Stimulated activated CD8-positive, alpha-beta memory T cell treated with anti-CD3 and anti-CD28 coated beads, Interleukin-4, amount 100 ng/mL, for 1 hour (primary cell): ENCODE results near the gene TAP1.
"Not testable (repeated sequence)": the region's sequence is repeated elsewhere in the genome, so short reads cannot be mapped to it uniquely, and the experiment has no call there.

Experiments used
- DNase-seq, 2 donors: peaks; one replicate each; pipeline ENCODE4 v3.0.0-alpha.2; 2020; ENCODE audit warnings: low read depth in 2 of 2, low spot score in 1 of 2

The TAP1 gene, protein sequence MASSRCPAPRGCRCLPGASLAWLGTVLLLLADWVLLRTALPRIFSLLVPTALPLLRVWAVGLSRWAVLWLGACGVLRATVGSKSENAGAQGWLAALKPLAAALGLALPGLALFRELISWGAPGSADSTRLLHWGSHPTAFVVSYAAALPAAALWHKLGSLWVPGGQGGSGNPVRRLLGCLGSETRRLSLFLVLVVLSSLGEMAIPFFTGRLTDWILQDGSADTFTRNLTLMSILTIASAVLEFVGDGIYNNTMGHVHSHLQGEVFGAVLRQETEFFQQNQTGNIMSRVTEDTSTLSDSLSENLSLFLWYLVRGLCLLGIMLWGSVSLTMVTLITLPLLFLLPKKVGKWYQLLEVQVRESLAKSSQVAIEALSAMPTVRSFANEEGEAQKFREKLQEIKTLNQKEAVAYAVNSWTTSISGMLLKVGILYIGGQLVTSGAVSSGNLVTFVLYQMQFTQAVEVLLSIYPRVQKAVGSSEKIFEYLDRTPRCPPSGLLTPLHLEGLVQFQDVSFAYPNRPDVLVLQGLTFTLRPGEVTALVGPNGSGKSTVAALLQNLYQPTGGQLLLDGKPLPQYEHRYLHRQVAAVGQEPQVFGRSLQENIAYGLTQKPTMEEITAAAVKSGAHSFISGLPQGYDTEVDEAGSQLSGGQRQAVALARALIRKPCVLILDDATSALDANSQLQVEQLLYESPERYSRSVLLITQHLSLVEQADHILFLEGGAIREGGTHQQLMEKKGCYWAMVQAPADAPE

DNA sequence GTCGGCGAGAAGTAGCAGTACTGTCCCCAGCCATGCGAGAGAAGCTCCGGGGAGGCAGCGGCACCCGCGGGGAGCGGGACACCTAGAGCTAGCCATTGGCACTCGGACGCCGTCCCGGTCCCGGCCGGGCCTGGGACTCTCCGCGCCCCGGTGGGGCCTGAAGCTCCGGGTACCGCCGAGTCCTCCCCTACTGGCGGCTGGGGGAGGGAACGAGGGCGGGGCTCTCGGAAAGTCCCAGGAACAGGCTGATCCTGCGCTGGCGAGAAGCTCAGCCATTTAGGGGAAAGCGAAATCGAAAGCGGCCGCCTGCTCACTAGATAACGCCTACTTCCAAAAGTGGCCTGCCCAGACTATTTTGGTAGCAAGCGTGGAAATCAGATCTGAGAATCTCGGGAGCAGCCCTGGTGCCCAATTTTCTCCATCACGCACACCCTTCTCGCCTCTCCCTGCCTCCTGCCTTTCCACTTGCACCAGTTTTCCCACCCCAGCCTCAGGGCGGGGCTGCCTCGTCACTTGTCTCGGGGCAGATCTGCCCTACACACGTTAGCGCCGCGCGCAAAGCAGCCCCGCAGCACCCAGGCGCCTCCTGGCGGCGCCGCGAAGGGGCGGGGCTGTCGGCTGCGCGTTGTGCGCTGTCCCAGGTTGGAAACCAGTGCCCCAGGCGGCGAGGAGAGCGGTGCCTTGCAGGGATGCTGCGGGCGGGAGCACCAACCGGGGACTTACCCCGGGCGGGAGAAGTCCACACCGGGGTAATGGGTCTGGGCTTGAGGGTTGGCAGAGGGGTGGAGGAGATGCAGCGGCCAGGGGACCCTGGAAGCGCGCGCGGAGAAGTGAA, at the start of gene TAP1, which contains the start of gene PSMB9:
TSS of gene TAP1 (minus strand) at position 164 of the 835 bp plus-strand sequence. CDS start at position 96, 68 bp downstream.
TSS of gene PSMB9 (plus strand) at position 652 of the 835 bp plus-strand sequence. CDS start at position 690, 38 bp downstream.
- DNase-seq: peak; percentile 82 to 93

DNA sequence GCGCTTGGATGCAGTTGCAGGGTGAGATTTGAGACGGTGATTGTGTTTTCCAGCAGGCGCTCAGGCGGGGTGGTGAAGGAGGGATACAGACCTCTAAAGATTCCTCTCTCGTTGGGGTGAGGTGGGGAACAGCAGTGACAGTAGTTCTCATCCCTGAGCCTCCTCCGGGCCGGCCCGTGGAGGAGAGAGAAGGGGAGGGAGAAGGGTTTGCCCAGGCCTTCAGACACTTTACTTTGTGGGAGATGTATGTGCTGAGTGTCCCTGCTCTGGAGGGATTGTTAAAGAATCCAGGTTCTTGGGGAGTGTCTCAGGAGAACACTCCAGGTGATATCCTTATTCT, 41.5 kb upstream of the TAP1 start:
- DNase-seq: no peak

DNA sequence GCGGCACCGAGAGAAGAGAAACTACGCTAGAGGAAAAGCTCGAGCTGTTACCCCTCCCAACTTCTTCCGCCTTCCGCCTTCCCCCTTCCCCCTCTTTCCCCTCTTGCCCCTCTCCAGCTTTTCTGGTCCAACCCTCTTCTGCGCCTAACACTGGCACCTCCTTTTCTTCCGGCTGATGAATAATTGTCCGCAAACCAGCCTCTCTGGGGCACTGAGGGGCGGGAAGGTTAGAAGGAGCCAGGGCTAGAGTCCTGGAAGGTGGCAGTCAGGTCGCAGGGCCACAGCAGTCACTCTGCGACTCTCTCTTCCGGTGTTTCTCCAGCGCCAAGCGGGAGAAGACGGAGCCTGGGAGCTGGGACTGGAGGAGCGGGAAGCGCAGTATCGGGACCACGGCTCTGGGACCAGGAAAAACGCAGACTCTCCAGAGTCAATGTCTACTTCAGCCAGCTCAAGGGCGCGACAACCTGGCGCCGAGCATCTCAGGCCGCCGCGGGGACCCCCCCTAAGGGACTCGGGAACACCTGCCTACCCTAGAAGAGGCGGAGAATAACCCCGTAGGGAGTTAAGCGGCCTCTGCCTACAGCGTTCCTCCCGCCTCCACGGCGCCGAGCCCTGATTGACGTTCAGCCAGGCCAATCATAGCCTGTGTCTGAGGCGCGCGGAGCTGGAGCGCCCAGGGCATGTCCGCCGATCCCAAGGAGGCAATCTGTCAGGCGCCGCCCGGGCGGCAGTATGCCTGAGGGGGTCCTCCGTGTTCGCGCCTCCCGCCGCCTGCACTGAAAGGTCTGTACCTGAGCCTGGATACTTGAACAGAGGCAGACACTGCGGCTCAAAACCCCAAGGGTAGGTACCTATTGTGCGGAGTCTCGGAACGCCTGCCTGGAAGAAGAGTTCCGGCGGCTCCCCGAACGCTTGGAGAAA, 40.8 kb upstream of the TAP1 start:
- peak; percentile 91 to 92 for DNase-seq

DNA sequence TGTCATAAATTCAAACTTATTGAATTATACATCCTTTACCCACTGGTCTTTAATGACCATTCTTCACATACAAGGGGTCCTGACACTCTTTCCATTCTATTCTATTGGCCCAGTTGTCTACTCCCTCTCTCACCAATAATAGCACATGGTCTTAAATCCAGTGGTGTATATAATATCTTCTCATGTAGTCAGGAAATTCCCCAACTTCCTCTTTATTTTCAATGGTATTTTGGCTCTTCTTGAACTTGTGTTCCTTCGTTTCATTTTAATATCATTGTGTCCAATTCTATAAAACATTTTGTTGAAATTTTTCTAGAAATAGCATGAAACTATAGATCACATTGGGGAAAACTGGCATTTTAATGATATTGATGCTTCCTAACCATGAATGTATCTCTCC, 37.3 kb upstream of the TAP1 start:
- DNase-seq: no peak

DNA sequence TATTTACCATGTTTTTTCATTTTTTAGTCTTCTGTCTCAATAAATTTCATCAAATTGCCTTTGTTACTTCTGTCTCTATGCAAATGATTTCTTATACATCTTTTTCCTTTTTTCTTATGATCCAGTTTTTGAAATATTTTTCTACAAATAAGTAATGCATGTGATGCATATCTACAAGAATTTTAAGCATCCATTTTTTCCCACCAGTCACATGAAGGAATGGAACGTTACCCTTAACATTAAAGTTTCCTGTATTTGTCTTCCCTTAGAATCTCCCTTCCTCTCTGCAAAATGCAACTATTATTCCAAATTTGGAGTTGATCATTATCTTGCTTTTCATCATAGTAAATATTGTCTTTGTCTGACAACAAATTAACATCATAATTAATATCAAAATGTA, 36.0 kb upstream of the TAP1 start:
- DNase-seq: no peak

DNA sequence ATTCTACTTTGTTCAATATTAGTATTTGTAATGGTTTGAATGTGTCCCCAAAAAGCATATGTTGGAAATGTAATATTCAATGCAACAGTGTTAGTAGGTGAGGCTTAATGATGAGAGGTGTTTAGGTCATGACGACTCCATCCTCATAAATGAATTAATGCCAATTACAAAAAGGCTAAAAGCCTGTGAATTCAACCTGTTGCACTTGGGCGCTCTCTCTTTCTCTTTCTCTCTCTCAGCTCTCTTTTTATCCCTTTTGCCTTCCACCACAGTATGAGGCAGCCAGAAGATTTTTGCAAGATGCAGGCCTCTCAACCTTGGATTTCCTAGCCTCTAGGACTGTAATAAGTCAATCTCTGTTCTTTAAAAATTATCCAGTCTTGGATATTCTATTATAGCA, 35.1 kb upstream of the TAP1 start:
- DNase-seq: no peak

DNA sequence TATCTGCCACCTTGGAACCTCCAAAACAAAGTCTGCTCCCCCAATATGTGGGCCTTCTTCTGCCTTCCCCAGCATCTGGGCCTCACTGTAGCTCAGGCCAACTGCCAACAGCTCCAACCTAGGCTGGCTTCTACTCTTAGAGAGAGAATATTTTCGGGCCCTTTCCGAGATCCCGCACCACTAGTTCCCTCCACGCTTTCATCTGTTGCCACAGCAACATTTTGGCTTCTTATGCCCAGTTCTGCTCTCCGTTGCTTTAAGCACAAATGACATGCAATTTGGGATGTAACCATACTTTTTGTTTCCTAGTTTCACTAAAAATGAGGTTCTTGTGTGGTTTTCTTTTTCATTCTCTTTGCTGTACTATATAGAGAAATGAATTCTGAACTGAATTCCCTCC, 34.1 kb upstream of the TAP1 start:
- DNase-seq: no peak

DNA sequence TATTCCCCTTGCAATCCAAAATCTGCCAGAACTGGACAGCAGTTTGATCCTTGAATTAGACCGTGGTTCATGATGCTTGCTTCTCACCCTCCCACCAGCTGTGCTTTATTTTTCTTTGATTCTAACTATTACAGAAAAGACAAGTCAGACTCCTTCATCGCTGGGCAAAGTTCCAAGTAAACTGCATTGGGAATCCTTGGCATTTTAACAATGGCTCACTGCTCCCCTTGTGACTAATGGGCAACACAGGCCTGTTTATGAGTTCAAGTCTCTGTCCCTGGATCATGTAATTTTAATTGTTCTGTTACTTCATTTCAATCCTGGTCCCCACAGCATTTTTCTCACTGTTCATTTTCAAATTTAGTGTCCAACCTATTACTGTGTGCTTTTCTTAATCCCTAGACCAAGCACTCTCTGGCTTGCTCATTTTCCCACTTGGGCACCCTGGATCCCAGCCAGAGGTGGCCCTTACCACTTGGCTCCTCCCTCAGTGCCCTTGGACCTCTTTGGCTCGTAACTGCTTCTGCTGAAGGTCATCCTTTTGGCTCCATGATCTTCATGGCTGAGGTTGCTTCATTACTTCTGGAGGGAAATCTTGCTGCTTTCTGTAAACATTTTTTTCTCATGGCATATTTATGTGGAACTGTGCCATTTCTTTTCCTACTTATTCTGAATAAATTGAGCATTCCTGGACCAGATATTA, 33.3 kb upstream of the TAP1 start:
- DNase-seq: no peak

DNA sequence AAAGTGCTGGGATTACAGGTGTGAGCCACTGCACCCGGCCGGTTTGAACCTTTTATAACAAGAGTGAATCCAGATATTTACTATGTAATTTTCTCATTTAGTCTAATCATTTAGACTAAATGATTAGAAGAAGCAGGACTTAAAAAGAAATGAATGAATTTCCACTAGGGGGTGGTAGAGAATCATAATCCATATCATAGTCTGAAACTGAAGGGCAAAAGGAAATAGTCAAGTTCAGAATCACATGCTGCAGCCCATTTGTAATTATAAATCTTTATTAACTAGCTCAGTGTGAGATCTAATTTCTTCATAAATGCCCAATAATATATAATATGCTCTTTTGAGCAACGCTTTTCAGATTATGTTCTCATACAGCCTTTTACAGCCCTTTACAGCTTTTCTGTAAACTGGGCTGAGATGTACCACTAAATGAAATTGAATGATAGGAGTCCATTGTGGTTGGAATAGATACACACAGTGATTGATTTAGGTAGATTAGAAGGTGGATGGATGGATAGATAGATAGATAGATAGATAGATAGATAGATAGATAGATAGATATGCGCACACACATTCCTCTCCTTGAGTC, 32.3 kb upstream of the TAP1 start:
- no peak for DNase-seq

DNA sequence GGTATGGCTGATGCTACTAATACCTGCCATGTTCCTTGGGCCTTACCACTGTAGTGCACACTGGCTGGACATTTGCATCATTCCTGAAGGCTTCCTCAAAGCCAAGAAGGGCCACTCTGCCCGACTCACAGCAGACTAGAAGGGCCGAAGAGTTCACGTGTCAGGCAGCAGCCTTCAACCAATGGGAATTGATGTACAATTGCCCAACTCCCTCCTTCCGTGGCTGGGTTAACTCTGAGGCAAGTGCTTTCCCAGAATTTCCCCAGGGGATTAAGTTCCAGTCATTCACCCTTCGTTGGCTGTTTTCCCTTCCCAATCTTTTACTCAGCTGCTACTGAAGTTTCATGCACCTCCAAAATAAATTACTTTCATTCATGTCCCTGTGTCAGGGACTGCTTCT, 30.3 kb upstream of the TAP1 start:
- DNase-seq: no peak

DNA sequence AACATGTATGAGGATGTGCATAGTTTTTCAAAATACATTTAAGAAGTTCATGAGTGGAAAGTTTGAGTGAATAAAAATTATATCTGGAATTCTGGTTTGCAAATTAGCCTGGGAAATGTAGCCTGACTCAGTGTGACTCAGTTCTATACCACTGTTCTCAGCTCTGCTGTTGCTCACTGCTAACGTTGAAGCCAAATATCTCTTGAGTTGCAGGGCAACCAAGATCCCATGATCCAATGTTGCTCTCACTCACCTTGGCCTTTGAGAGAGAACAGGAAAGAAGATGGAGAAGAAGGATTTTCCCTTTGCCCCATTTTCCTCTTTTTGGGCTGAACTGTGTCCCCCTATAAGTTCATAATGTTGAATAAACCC, 29.4 kb upstream of the TAP1 start:
- DNase-seq: no peak

DNA sequence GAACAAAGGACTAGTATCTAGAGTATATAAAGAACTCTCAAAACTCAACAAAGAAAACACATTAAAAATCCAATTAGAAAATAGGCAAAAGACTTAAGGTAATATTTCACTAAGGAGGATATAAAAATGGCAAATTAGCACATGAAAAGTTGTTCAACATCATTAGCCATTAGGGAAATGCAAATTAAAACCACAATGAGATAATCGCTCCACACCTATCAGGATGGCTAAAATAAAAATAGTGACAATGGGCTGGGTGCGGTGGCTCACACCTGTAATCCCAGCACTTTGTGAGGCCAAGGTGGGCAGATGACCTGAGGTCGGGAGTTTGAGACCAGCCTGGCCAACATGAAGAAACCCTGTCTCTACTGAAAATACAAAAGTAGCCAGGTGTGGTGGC, 27.5 kb upstream of the TAP1 start:
- DNase-seq: not testable (repeated sequence)

DNA sequence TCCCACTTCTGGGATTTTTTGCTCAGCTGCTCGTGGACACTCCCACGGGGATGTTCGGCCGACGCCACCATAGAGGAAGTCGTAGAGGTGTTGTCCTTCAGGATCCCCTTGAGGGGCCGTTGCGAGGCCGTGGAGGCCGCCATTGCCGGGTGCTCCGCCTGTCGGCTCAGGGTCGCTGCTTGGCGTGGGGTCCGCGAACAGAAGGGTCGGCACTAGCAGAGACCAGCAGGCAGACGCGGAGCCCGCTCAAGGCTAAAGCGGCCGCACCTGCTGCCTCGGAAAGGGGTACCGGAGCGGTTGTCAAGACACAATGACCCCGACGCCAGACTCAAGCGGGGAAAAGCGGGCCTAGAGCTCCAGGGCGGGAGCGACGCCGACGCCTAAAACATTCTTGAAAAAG, 26.2 kb upstream of the TAP1 start:
- DNase-seq: no peak

DNA sequence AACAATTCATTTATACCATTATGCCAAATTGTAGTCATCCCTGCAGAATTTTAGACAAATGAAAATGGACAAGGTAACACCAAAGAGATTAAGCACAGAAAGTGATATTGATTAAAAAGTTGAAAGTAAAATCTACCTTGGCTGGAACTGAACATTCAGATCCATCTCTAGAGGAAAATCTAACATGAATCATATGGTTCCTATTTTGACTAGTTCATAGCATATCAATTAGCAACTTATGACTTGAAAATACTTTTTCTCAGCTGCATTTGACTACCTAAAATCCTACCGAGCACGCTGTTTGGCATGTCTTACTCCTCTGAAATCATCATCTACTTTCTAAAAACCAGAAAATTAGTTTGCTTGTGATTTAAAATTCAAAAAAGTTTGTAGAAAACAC, 23.1 kb upstream of the TAP1 start:
- DNase-seq: no peak

DNA sequence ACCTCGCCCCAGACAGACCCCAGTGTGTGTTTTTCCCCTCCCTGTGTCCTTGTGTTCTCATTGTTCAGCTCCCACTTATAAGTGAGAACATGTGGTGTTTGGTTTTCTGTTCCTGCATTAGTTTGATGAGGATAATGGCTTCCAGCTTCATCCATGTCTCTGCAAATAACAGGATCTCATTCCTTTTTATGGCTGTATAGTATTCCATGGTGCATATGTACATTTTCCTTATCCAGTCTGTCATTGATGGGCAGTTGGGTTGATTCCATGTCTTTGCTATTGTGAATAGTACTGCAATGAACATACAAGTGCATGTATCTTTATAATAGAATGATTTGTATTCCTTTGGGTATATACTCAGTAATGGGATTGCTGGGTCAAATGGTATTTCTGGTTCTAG, 20.4 kb upstream of the TAP1 start:
- not testable (repeated sequence) for DNase-seq

DNA sequence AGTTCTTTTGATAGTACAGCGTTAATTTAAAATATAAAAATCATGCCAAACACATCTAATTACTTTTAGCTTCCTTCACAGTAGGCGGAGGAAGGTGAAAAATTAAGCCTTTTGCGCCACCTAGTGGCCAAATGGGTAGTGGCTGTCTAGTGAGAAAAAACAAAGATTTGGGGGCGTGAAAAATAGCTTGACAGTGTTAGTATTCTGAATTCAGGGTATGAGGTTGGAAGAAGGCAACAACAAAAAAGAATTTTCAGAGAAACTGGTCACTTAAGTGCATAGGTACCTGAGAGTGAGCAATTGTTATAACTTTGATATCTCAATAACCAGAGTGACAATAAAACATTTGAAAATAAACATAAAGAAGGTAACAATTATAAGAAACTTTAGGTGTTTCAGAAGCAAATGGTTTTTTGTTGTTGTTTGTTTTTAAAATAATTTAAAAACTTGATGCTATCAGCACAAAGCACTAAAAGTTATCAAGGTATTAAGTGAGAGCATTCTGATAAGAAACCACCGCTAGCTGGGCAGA, 14.8 kb upstream of the TAP1 start:
- DNase-seq: peak; percentile 77 to 80

DNA sequence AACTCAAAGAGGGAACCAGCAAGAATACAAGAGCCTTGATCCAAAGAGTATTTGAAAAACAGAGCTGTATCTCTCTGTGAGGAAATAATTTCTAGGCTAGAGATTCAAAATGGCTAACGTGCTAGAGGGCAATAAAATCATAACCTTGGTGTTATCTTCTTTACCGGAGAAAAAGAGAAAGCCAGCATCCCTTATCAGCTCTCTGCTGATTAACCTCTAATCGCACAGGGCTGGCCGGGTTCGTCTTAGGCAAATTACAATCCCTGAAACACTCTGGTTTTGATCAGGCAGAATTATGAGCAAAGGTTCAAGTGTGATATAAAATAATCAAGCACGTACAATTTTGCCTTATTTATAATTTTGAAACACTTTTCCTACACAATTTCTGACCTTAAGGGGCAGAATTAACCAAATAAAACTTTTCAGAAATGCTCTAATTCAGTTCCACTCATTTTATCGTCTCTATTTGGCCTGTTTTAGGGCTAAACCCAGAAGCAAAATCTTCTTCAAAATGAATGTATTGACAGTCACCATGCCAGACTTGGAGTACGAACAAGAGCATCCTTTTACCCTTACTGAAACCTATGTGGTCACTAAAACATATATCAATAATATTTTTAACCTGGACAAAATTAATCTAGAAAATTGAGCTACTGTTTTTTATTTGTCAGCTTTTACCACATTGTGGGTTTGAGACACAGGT, 14.2 kb upstream of the TAP1 start:
- DNase-seq: no peak

DNA sequence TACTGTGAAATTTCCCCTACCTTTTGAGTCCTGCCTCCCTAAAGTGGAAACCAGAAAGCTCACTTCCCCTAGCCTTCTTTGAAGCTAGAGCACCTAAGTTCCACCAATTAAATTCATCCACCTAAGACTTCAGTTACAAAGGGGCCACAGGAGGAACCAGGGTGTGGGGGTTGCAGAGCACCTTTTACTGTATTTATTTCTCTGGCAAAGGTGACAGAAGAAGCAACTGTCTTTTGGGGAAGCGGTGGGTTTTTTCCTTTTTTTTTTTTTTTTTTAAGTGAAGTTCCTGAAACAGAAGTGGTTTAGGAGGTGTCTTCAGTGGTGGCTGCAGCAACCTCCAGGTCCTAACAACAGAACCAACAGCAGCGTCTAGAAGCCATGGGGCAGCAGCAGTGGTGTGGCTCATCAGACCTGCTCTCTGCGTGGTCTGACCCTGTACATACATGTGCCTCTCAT, 13.5 kb upstream of the TAP1 start:
- DNase-seq: no peak
